A673 (cell line): ENCODE results near the gene ZDHHC17. TPM values are rescaled to one million over a fixed set of nuclear protein-coding genes. Genes with fewer than 3 reads are reported as not detected.
A peak's percentile ranks its signal among the peaks of the same experiment; 100 is the strongest.

Source experiments
- BruUV-seq: library from RNA; stranded (reverse); fragments of 400-500 nt; replicated peaks from 2 replicates; lab custom pipeline; 2021; lab: Mats Ljungman, UMichigan
- CTCF ChIA-PET: fragments of 300-600 bp; sonication (Branson Sonifier 250); formaldehyde crosslinking; loops from one replicate; lab custom pipeline; 2022; ENCODE audit warnings: antibody characterized with exemption; lab: Charles Lee
- POLR2A ChIA-PET: fragments of 300-600 bp; sonication (Branson Sonifier 250); formaldehyde crosslinking; loops from one replicate; lab custom pipeline; 2022; ENCODE audit warnings: antibody characterized with exemption; ENCODE audit not compliant: low non-redundant PET; lab: Charles Lee
- DNase-seq: peaks from one replicate; pipeline ENCODE4 v3.0.0-alpha.2; 2015; ENCODE audit warnings: low spot score
- H3K27ac ChIP-seq: fragments of 200-600 bp; sonication (generic); 2 replicates; pipeline ENCODE4 v1.5.1; 2016; ENCODE audit warnings: mixed run types, low read depth, mild to moderate bottlenecking, mixed read lengths, antibody characterized with exemption, low read length; ENCODE audit not compliant: poor library complexity, severe bottlenecking
- H3K27me3 ChIP-seq: fragments of 200-600 bp; sonication (generic); replicated peaks from 2 replicates; pipeline ENCODE4 v1.6.1; 2017; ENCODE audit warnings: mixed run types, low read depth, mild to moderate bottlenecking, mixed read lengths, antibody characterized with exemption, low read length; ENCODE audit not compliant: insufficient read depth, poor library complexity
- H3K36me3 ChIP-seq: fragments of 200-600 bp; sonication (generic); 2 replicates; pipeline ENCODE4 v1.6.1; 2016; ENCODE audit warnings: mixed run types, mild to moderate bottlenecking, mixed read lengths, antibody characterized with exemption, low read length; ENCODE audit not compliant: insufficient read depth, poor library complexity, severe bottlenecking
- H3K4me1 ChIP-seq: fragments of 200-600 bp; sonication (generic); 2 replicates; pipeline ENCODE4 v1.6.1; 2017; ENCODE audit warnings: mixed run types, mild to moderate bottlenecking, mixed read lengths, antibody characterized with exemption, low read length; ENCODE audit not compliant: insufficient read depth, poor library complexity, severe bottlenecking
- H3K4me3 ChIP-seq: fragments of 200-600 bp; sonication (generic); 2 replicates; pipeline ENCODE4 v1.5.1; 2016; ENCODE audit warnings: low read depth, mixed run types, mild to moderate bottlenecking, mixed read lengths, low read length; ENCODE audit not compliant: poor library complexity, severe bottlenecking
- H3K9me3 ChIP-seq: fragments of 200-600 bp; sonication (generic); 2 replicates; pipeline ENCODE4 v1.6.1; 2016; ENCODE audit warnings: mixed run types, low read depth, mild to moderate bottlenecking, mixed read lengths, antibody characterized with exemption, low read length; ENCODE audit not compliant: poor library complexity, severe bottlenecking
- EZH2 ChIP-seq: fragments of 200-600 bp; sonication (generic); IDR thresholded peaks from 2 replicates; pipeline ENCODE4 v1.6.1; 2017; ENCODE audit warnings: borderline replicate concordance, low read depth, mild to moderate bottlenecking, mixed read lengths, antibody characterized with exemption, low read length; ENCODE audit not compliant: poor library complexity, severe bottlenecking
- intact Hi-C: fragments of 100-400 bp; cut with micrococcal nuclease; formaldehyde crosslinking; loops from one replicate; pipeline ENCODE4 v1.10.0; 2022; ENCODE audit not compliant: unreplicated experiment
- total RNA-seq: library from RNA; stranded (reverse); gene quantifications from 2 replicates; pipeline ENCODE4 v1.2.3, GENCODE V29; 2021
- TF ChIP-seq, protein P1 (sequence below): fragments of 300-800, 200-600 bp; sonication (generic); conservative IDR thresholded peaks from 2 replicates; pipeline ENCODE4 v1.5.1; 2017; ENCODE audit warnings: low read depth, mild to moderate bottlenecking, antibody characterized with exemption, low read length, moderate library complexity, mixed read lengths

The ZDHHC17 gene
- total RNA-seq, 1 experiment from 2014 or later = 41.1 TPM

DNA sequence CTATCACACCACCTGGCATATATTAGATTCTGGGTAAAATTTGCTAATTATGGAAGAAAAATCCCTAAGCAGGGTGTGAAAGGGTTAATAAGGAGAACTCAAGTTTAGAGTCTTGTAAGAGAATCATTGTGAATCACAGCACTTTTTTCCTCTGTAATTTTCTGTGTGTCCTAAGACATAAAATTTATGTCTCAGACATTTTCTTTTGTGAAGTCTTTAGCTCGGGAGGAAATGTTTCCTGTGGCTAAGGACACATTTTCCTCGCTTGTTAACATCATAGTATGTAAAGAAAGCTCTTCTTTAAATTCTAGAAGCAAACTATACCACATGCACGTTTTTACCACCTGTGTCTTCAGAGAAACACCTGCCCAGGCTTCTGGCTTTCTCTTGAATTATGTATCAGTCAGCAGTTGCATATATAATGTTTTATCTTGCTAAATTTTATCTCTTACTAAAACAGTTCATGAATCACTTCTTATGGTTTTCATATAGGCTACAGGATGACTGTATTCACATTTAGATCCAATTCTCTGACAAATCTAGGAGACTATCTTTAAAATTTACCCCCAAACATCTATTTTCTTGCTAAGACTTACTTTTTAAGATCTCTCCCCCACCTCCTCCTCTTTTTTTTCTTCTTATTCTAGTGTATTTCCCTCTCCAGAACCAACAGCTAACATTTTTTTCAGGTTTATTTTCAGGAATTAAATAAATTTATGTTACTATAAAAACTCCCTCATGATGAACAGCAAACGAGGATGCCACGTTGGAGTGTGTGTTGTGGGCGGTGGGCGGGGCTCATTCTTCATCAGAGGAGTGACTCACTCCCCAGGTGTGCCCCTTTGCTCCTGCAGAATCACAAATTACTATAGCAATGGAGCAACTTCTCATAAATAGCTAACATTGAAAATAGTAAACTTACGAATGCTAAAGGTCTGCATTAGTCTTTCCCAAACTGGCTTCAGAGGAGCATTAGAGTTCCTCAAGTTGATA lies 126.5 kb downstream of the ZDHHC17 start:
- TF ChIP-seq, protein P1, sequence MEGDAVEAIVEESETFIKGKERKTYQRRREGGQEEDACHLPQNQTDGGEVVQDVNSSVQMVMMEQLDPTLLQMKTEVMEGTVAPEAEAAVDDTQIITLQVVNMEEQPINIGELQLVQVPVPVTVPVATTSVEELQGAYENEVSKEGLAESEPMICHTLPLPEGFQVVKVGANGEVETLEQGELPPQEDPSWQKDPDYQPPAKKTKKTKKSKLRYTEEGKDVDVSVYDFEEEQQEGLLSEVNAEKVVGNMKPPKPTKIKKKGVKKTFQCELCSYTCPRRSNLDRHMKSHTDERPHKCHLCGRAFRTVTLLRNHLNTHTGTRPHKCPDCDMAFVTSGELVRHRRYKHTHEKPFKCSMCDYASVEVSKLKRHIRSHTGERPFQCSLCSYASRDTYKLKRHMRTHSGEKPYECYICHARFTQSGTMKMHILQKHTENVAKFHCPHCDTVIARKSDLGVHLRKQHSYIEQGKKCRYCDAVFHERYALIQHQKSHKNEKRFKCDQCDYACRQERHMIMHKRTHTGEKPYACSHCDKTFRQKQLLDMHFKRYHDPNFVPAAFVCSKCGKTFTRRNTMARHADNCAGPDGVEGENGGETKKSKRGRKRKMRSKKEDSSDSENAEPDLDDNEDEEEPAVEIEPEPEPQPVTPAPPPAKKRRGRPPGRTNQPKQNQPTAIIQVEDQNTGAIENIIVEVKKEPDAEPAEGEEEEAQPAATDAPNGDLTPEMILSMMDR = no peak
- no peak for TF ChIP-seq EZH2
- intact Hi-C loops = no loop called here
- Histone ChIP-seq H3K27me3 (no peaks in the 10 kb centered on the region), H3K27ac (no peak overlapping the region), H3K36me3 (no peaks in the 10 kb centered on the region), H3K4me3 (no peak overlapping the region), H3K9me3 (peaks cover 9% of the 10 kb centered on the region), H3K4me1 (peaks cover 30% of the 10 kb centered on the region)
- peak; percentile 72 for DNase-seq
- CTCF ChIA-PET = no interaction called here
- POLR2A ChIA-PET = no interaction called here
- BruUV-seq = no TSS peak

DNA sequence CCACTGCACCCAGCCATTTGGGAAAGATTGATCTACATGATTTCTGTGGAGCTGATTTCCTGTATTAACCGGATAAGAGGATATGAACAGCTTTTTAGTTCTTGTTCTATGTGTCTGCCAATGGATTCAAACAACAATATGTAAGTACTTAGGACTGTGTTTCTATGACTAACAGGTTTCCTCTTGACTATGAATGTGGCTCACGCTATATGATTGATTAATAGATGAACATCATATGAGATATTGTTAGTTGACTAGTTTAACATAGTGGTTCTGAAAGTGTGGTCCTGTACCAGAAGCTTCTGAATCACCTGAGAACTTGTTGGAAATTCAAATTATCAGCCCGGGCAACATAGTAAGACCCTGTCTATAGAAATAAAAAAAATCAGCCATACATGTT lies 127.7 kb downstream of the ZDHHC17 start:
- no peak for TF ChIP-seq EZH2
- TF ChIP-seq, protein P1 = no peak
- POLR2A ChIA-PET = no interaction called here
- Histone ChIP-seq H3K27ac (no peak overlapping the region), H3K4me1 (peaks cover 30% of the 10 kb centered on the region), H3K36me3 (no peaks in the 10 kb centered on the region), H3K9me3 (peaks cover 9% of the 10 kb centered on the region), H3K4me3 (no peak overlapping the region), H3K27me3 (no peaks in the 10 kb centered on the region)
- intact Hi-C loops = no loop called here
- no peak for DNase-seq
- CTCF ChIA-PET = no interaction called here
- BruUV-seq = no TSS peak

DNA sequence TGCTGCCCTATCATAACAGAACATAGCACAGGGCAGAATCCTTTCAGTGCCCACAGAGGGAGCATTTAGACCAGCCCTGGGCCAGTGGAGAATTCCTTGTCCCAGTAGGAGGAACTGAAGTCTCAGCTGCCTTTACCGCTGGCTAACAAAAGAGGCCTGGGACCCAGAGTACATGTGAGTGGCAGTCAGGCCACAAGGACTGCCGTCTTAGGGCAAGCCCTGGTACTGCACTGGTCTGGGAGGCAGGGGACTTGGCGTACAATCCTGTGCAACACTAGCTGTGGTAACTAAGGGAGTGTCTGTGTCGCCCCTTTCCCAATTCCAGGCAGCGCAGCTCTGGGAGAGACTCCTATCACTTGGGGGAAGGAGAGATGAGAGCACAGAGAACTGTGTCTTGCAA lies 131.9 kb downstream of the ZDHHC17 start:
- H3K9me3 ChIP-seq = peaks cover 9% of the 10 kb centered on the region
- intact Hi-C loops = no loop called here
- H3K36me3 ChIP-seq = no peaks in the 10 kb centered on the region
- ChIA-PET POLR2A (no interaction called here), CTCF (no interaction called here)
- no peaks in the 10 kb centered on the region for H3K27me3 ChIP-seq
- no peak overlapping the region for H3K4me3 ChIP-seq
- BruUV-seq = no TSS peak
- H3K27ac ChIP-seq = no peak overlapping the region
- peaks cover 24% of the 10 kb centered on the region for H3K4me1 ChIP-seq
- no peak for TF ChIP-seq EZH2
- TF ChIP-seq, protein P1 = no peak
- no peak for DNase-seq
